SK-N-SH treated with all-trans-retinoic acid at 6 μM for 48 hours (cell line): ENCODE results near the gene GABBR1.

ENCODE experiments used
- ATAC-seq: fragments of 200-7000 bp; cut with Tn5 transposase; 3 replicates; pipeline ENCODE4 v1.9.1; 2020; ENCODE audit warnings: mild to moderate bottlenecking, moderate library complexity
- BACH2 ChIP-seq: fragments of 250-450 bp; sonication (Bioruptor Pico); IDR thresholded peaks from 2 replicates; pipeline ENCODE4 v1.9.0; 2021; ENCODE audit warnings: mild to moderate bottlenecking, borderline replicate concordance
- CSDC2 ChIP-seq: fragments of 250-450 bp; sonication (Bioruptor Pico); IDR thresholded peaks from 2 replicates; pipeline ENCODE4 v1.5.0; 2020; ENCODE audit warnings: mild to moderate bottlenecking, moderate library complexity
- GLIS3 ChIP-seq: fragments of 250-450 bp; sonication (Bioruptor Pico); IDR thresholded peaks from 2 replicates; pipeline ENCODE4 v1.5.0; 2020; ENCODE audit warnings: mild to moderate bottlenecking, moderate library complexity
- ISL1 ChIP-seq: fragments of 250-450 bp; sonication (Bioruptor Pico); IDR thresholded peaks from 2 replicates; pipeline ENCODE4 v2.1.2; 2022; ENCODE audit warnings: mild to moderate bottlenecking, moderate library complexity
- OSR1 ChIP-seq: fragments of 250-450 bp; sonication (Bioruptor Pico); IDR thresholded peaks from 2 replicates; pipeline ENCODE4 v1.8.0; 2022; ENCODE audit warnings: moderate library complexity, mild to moderate bottlenecking, inconsistent platforms
- PPARA ChIP-seq: fragments of 250-450 bp; sonication (Bioruptor Pico); IDR thresholded peaks from 2 replicates; pipeline ENCODE4 v1.5.0; 2020; ENCODE audit warnings: mild to moderate bottlenecking, borderline replicate concordance
- TCF4 ChIP-seq: fragments of 250-450 bp; sonication (Bioruptor Pico); IDR thresholded peaks from 2 replicates; pipeline ENCODE4 v1.8.0; 2021; ENCODE audit warnings: mild to moderate bottlenecking, moderate library complexity, borderline replicate concordance
- TOX ChIP-seq: fragments of 250-450 bp; sonication (Bioruptor Pico); IDR thresholded peaks from 2 replicates; pipeline ENCODE4 v1.8.0; 2021; ENCODE audit warnings: mild to moderate bottlenecking, moderate library complexity, borderline replicate concordance
- ZC3H10 ChIP-seq: fragments of 250-450 bp; sonication (Bioruptor Pico); IDR thresholded peaks from 2 replicates; pipeline ENCODE4 v1.5.1; 2021; ENCODE audit warnings: mild to moderate bottlenecking, moderate library complexity
- ZFP3 ChIP-seq: fragments of 250-450 bp; sonication (Bioruptor Pico); IDR thresholded peaks from 2 replicates; pipeline ENCODE4 v1.5.0; 2020; ENCODE audit warnings: mild to moderate bottlenecking, moderate library complexity
- ZFP30 ChIP-seq: fragments of 450-650 bp; formaldehyde crosslinking; IDR thresholded peaks from 2 replicates; pipeline ENCODE4 v1.5.0; 2022; ENCODE audit warnings: mild to moderate bottlenecking, moderate library complexity
- ZNF565 ChIP-seq: fragments of 450-650 bp; formaldehyde crosslinking; conservative IDR thresholded peaks from 2 replicates; pipeline ENCODE4 v1.5.0; 2020; ENCODE audit warnings: low read depth, mild to moderate bottlenecking, moderate library complexity
- ZNF70 ChIP-seq: fragments of 450-650 bp; formaldehyde crosslinking; IDR thresholded peaks from 2 replicates; pipeline ENCODE4 v1.5.0; 2020; ENCODE audit warnings: mild to moderate bottlenecking, moderate library complexity
- ZNF8 ChIP-seq: fragments of 450-650 bp; formaldehyde crosslinking; IDR thresholded peaks from 2 replicates; pipeline ENCODE4 v1.5.0; 2020; ENCODE audit warnings: mild to moderate bottlenecking, moderate library complexity
- TF ChIP-seq, protein P1 (sequence below): fragments of 250-450 bp; sonication (Bioruptor Pico); IDR thresholded peaks from 2 replicates; pipeline ENCODE4 v1.5.0; 2020; ENCODE audit warnings: mild to moderate bottlenecking, moderate library complexity
- TF ChIP-seq, protein P2 (sequence below): fragments of 250-450 bp; sonication (Bioruptor Pico); IDR thresholded peaks from 2 replicates; pipeline ENCODE4 v1.8.0; 2020; ENCODE audit warnings: mild to moderate bottlenecking, moderate library complexity, borderline replicate concordance
- TF ChIP-seq, protein P3 (sequence below): fragments of 250-450 bp; sonication (Bioruptor Pico); IDR thresholded peaks from 2 replicates; pipeline ENCODE4 v1.5.1; 2021; ENCODE audit warnings: mild to moderate bottlenecking, moderate library complexity
- TF ChIP-seq, protein P4 (sequence below): fragments of 250-450 bp; sonication (Bioruptor Pico); IDR thresholded peaks from 2 replicates; pipeline ENCODE4 v1.5.1; 2020; ENCODE audit warnings: low read depth, mild to moderate bottlenecking, moderate library complexity

Gene GABBR1

DNA sequence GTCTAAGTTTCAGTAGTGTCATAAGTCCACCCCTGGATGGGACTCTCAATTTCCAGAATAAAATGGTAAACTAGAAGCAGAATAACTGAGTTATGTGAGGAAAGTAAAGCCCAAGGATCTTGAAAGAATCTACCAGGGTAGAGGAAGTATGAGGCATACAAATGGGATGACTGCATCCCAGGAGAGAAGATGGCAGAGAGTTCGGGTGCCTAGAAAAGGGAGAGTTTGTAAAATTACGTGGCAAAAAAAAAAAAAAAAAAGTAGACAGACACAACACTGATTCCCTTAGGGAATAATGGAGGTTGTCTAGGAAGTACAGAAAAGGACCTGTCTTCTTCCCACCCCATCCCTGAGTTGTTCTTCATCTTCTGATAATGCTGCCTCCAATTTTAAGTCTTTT, 3.4 kb downstream of the GABBR1 start:
- TF ChIP-seq TCF4 (no peak), ZNF8 (no peak), PPARA (CRISPR knock-in tag) (no peak), ZFP3 (CRISPR knock-in tag) (no peak), ZC3H10 (CRISPR knock-in tag) (no peak), CSDC2 (CRISPR knock-in tag) (no peak), TOX (CRISPR knock-in tag) (no peak), ZNF70 (CRISPR knock-in tag) (no peak), ISL1 (CRISPR knock-in tag) (no peak)
- no peak for ATAC-seq

DNA sequence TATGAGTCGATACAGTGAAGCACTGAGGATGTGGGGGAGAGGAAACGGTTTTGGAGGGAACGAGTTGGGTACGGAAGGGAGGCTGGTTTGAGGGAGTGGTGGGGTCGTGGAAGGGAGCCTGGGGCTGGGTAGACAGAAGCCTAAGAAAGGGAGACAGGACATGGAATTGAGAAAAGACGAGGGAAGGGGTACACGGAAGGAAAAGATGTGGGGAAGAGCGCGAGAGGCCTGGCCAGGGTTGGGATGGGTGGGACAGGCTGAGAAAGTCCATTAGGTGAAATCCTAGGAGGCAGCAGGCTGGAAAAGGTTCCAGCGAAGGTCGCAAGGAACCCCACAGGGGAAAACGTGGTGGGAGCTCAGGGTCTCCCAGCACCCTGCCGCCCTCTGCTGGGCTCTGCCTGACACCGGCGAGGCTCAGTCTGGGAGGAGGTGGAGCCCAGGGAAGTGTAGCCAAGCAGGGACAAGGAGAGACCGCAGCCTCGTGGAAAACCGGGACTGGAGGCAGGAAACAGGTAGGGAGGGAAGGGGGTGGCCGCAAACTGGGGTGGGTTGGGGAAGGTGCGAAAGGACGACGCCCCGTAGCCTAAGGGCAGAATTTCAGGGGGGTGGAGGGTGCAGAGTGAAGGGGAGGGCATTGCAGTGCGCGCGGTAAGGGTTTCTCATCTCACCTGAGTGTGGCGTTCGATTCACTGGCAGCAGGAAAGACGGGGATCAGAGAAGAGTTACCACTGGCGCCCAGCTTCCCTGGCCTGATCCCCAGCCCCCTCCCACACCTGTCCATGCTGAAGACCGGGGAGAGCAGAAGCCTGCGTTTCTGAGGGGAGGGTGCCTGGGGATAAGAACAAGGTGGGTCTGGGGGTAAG, 4.3 kb downstream of the GABBR1 start:
- TF ChIP-seq ZNF70 (CRISPR knock-in tag), result no peak
- TF ChIP-seq, protein P1, sequence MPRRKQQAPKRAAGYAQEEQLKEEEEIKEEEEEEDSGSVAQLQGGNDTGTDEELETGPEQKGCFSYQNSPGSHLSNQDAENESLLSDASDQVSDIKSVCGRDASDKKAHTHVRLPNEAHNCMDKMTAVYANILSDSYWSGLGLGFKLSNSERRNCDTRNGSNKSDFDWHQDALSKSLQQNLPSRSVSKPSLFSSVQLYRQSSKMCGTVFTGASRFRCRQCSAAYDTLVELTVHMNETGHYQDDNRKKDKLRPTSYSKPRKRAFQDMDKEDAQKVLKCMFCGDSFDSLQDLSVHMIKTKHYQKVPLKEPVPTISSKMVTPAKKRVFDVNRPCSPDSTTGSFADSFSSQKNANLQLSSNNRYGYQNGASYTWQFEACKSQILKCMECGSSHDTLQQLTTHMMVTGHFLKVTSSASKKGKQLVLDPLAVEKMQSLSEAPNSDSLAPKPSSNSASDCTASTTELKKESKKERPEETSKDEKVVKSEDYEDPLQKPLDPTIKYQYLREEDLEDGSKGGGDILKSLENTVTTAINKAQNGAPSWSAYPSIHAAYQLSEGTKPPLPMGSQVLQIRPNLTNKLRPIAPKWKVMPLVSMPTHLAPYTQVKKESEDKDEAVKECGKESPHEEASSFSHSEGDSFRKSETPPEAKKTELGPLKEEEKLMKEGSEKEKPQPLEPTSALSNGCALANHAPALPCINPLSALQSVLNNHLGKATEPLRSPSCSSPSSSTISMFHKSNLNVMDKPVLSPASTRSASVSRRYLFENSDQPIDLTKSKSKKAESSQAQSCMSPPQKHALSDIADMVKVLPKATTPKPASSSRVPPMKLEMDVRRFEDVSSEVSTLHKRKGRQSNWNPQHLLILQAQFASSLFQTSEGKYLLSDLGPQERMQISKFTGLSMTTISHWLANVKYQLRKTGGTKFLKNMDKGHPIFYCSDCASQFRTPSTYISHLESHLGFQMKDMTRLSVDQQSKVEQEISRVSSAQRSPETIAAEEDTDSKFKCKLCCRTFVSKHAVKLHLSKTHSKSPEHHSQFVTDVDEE, result no peak
- TF ChIP-seq GLIS3 (CRISPR knock-in tag), result no peak
- no peak for TF ChIP-seq ZNF8
- no peak for TF ChIP-seq TOX (CRISPR knock-in tag)
- peak; percentile 74 for ATAC-seq

DNA sequence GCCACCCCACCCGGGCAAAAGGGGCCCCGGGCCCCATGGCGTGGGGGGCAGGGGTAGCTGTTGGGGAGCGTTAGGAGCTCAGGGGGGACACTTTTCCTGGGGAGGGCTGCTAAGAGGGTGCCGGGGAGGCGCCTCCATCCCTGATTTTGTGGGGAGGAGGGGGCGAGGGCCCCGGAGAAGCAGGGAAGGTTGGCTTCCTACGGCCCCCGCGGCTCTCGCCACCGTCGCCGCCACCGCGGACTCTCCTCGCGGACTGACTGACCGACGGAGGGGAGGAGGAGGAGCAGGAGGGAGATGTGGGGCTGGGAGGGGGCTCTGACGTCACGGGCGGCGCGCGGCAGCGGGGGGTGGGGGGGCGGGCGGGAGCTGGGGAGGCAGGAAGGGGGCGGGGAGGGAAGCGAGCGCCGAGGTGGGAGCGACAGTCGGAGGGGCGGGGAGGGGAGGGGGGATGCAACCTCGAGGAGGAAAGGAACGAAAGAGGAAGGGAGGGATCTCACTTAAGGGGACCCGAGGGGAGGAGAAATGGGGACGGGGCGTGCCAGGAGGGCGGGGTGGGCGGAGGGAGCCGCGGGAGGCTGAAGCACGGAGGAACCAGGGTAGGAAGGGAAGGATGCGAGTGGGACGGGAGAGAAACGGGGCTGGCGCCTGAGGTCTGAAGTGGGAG, 5.1 kb downstream of the GABBR1 start:
- peak; percentile 48 for ATAC-seq
- no peak for TF ChIP-seq TCF4
- TF ChIP-seq, protein P2, sequence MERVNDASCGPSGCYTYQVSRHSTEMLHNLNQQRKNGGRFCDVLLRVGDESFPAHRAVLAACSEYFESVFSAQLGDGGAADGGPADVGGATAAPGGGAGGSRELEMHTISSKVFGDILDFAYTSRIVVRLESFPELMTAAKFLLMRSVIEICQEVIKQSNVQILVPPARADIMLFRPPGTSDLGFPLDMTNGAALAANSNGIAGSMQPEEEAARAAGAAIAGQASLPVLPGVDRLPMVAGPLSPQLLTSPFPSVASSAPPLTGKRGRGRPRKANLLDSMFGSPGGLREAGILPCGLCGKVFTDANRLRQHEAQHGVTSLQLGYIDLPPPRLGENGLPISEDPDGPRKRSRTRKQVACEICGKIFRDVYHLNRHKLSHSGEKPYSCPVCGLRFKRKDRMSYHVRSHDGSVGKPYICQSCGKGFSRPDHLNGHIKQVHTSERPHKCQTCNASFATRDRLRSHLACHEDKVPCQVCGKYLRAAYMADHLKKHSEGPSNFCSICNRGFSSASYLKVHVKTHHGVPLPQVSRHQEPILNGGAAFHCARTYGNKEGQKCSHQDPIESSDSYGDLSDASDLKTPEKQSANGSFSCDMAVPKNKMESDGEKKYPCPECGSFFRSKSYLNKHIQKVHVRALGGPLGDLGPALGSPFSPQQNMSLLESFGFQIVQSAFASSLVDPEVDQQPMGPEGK (CRISPR knock-in tag), result peak; percentile 72; the same call in 1 of the 2 replicates

DNA sequence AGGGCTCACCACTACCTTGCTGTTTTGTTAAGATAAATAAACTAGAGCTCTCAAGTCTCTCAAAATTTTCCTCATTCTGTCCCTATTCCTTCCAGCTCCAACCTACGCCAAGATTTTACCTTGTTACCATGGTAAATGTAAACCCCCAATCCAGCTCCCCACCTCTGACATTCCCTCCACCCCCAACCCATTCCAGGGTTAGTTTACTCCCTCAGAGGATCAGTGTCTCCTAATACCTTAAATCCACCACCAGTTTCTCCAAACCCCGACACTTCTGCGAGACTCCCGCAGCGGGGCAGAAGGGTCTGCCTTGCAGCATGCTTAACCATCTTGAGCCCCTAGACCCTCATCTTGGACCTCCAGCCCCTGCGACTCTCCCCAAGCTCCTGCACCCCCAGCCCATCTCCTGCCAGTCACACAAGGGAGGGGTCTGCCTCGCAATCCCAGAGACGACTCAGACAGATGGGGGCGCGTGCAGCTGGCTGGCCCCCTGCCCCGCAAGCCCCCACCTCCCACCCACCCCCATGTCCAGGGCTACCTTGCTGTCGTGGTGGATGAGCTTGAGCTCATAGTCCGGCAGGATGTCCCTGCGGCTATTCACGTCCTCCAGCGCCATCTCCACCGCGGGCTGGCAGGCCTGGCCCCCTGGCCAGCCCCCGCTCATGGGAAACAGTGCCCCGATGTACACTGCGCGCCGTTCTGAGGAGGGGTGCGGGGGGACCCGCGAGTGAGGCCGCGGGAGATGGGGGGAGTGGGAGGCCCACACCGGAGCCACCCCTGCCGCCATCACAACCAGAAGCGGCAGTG, 5.8 kb downstream of the GABBR1 start:
- no peak for ATAC-seq
- no peak for TF ChIP-seq ZNF565 (CRISPR knock-in tag)
- no peak for TF ChIP-seq GLIS3 (CRISPR knock-in tag)
- TF ChIP-seq ZC3H10 (CRISPR knock-in tag), result no peak
- no peak for TF ChIP-seq CSDC2 (CRISPR knock-in tag)
- TF ChIP-seq OSR1 (CRISPR knock-in tag), result no peak
- TF ChIP-seq, protein P3, sequence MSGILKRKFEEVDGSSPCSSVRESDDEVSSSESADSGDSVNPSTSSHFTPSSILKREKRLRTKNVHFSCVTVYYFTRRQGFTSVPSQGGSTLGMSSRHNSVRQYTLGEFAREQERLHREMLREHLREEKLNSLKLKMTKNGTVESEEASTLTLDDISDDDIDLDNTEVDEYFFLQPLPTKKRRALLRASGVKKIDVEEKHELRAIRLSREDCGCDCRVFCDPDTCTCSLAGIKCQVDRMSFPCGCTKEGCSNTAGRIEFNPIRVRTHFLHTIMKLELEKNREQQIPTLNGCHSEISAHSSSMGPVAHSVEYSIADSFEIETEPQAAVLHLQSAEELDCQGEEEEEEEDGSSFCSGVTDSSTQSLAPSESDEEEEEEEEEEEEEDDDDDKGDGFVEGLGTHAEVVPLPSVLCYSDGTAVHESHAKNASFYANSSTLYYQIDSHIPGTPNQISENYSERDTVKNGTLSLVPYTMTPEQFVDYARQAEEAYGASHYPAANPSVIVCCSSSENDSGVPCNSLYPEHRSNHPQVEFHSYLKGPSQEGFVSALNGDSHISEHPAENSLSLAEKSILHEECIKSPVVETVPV (CRISPR knock-in tag), result no peak
- TF ChIP-seq PPARA (CRISPR knock-in tag), result no peak
- TF ChIP-seq BACH2 (CRISPR knock-in tag), result no peak
- no peak for TF ChIP-seq TCF4
- TF ChIP-seq, protein P4, sequence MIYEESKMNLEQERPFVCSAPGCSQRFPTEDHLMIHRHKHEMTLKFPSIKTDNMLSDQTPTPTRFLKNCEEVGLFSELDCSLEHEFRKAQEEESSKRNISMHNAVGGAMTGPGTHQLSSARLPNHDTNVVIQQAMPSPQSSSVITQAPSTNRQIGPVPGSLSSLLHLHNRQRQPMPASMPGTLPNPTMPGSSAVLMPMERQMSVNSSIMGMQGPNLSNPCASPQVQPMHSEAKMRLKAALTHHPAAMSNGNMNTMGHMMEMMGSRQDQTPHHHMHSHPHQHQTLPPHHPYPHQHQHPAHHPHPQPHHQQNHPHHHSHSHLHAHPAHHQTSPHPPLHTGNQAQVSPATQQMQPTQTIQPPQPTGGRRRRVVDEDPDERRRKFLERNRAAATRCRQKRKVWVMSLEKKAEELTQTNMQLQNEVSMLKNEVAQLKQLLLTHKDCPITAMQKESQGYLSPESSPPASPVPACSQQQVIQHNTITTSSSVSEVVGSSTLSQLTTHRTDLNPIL (CRISPR knock-in tag), result no peak
- no peak for TF ChIP-seq ZFP30 (CRISPR knock-in tag)
